DOHH2 (cell line): ENCODE results near the gene TFB1M.

Experiments
- H3F3A ChIP-seq: fragments of 200-600 bp; sonication (generic), shearing (Covaris generic); 2 replicates; pipeline ENCODE4 v1.6.0; 2016; ENCODE audit warnings: antibody characterized with exemption, mild to moderate bottlenecking; ENCODE audit not compliant: control insufficient read depth, insufficient read depth
- H3K27ac ChIP-seq: fragments of 200-600 bp; sonication (generic); 2 replicates; pipeline ENCODE4 v1.5.1; 2014; ENCODE audit warnings: low read depth, mild to moderate bottlenecking, low read length, moderate library complexity
- H3K27me3 ChIP-seq: fragments of 200-600 bp; sonication (generic); 2 replicates; pipeline ENCODE4 v1.6.1; 2014; ENCODE audit warnings: mild to moderate bottlenecking, low read length, mixed read lengths; ENCODE audit not compliant: control insufficient read depth
- H3K36me3 ChIP-seq: fragments of 200-600 bp; sonication (generic); 2 replicates; pipeline ENCODE4 v1.6.1; 2014; ENCODE audit warnings: mild to moderate bottlenecking, low read length, moderate library complexity, mixed read lengths; ENCODE audit not compliant: control insufficient read depth
- H3K4me1 ChIP-seq: fragments of 200-600 bp; sonication (generic); 2 replicates; pipeline ENCODE4 v1.6.1; 2014; ENCODE audit warnings: mild to moderate bottlenecking, low read length, mixed read lengths; ENCODE audit not compliant: control insufficient read depth
- H3K4me2 ChIP-seq: fragments of 200-600 bp; sonication (generic); 2 replicates; pipeline ENCODE4 v1.6.0; 2014; ENCODE audit warnings: mild to moderate bottlenecking, low read length, moderate library complexity
- H3K4me3 ChIP-seq: fragments of 200-600 bp; sonication (generic); 2 replicates; pipeline ENCODE4 v1.5.1; 2014; ENCODE audit warnings: mild to moderate bottlenecking, low read length, mixed read lengths
- H3K79me2 ChIP-seq: fragments of 200-600 bp; sonication (generic); 2 replicates; pipeline ENCODE4 v1.6.1; 2014; ENCODE audit warnings: mild to moderate bottlenecking, low read length, mixed read lengths; ENCODE audit not compliant: control insufficient read depth
- H3K9me2 ChIP-seq: fragments of 200-600 bp; sonication (generic); replicated peaks from 2 replicates; pipeline ENCODE4 v1.6.1; 2014; ENCODE audit warnings: mild to moderate bottlenecking, low read length, mixed read lengths; ENCODE audit not compliant: control insufficient read depth
- H3K9me3 ChIP-seq: fragments of 200-600 bp; sonication (generic); 2 replicates; pipeline ENCODE4 v1.6.1; 2014; ENCODE audit warnings: antibody characterized with exemption, low read length, mixed read lengths; ENCODE audit not compliant: control insufficient read depth, insufficient read depth
- H4K20me1 ChIP-seq: fragments of 200-600 bp; sonication (generic); 2 replicates; pipeline ENCODE4 v1.6.0; 2014; ENCODE audit warnings: low read depth, mild to moderate bottlenecking, antibody characterized with exemption, low read length, moderate library complexity; ENCODE audit not compliant: control insufficient read depth, insufficient read depth
- EZH2phosphoT487 ChIP-seq: fragments of 200-600 bp; sonication (generic); IDR thresholded peaks from 2 replicates; pipeline ENCODE4 v1.6.1; 2017; ENCODE audit warnings: borderline replicate concordance, mild to moderate bottlenecking, antibody characterized with exemption, low read length, moderate library complexity, mixed read lengths
- TF ChIP-seq, protein P1 (sequence below): fragments of 200-600 bp; sonication (generic); IDR thresholded peaks from one replicate; pipeline ENCODE4 v1.5.1; 2014; ENCODE audit warnings: antibody characterized with exemption, mild to moderate bottlenecking, low read depth, low read length; ENCODE audit not compliant: poor library complexity, severe bottlenecking

Gene TFB1M

DNA sequence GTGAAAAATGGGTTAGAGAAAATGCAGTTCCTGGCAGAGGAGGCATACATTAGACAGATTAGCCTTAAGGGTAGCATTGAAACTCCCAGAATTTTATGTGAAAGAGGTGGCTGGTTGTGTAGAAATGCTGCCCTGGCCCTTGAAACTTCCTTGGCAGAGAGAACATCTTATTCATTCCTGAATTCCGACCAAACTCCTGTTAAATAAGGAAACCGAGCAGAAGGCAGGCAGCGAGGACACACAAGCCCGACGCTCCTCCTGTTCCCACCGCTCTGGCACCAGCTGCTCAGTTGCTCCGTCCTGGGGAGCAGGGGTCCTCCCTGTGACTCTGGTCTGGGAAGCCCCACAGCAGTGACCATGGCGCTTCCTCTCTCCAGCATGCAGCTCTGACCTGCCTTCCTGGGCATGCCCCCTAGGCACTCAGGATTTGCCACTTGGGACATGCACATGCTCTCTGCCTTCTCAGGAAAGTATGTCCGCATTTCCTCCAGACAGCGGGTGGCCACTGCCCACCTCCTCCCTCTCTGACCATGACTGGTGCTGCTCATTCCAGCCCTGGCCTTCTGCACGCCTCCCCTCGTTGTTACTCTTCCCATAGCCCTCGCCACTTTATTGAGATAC is 85.6 kb downstream of the TFB1M start:
- Histone ChIP-seq H3F3A (no peaks in the 10 kb centered on the region), H3K9me2 (no peaks in the 10 kb centered on the region), H3K4me3 (no peak overlapping the region), H3K4me1 (no peaks in the 10 kb centered on the region), H3K79me2 (no peaks in the 10 kb centered on the region), H3K27me3 (no peaks in the 10 kb centered on the region), H3K9me3 (no peaks in the 10 kb centered on the region), H3K36me3 (no peaks in the 10 kb centered on the region), H3K4me2 (no peak overlapping the region), H3K27ac (no peak overlapping the region), H4K20me1 (no peaks in the 10 kb centered on the region)
- TF ChIP-seq, protein P1, sequence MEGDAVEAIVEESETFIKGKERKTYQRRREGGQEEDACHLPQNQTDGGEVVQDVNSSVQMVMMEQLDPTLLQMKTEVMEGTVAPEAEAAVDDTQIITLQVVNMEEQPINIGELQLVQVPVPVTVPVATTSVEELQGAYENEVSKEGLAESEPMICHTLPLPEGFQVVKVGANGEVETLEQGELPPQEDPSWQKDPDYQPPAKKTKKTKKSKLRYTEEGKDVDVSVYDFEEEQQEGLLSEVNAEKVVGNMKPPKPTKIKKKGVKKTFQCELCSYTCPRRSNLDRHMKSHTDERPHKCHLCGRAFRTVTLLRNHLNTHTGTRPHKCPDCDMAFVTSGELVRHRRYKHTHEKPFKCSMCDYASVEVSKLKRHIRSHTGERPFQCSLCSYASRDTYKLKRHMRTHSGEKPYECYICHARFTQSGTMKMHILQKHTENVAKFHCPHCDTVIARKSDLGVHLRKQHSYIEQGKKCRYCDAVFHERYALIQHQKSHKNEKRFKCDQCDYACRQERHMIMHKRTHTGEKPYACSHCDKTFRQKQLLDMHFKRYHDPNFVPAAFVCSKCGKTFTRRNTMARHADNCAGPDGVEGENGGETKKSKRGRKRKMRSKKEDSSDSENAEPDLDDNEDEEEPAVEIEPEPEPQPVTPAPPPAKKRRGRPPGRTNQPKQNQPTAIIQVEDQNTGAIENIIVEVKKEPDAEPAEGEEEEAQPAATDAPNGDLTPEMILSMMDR: no peak
- TF ChIP-seq EZH2phosphoT487: no peak

DNA sequence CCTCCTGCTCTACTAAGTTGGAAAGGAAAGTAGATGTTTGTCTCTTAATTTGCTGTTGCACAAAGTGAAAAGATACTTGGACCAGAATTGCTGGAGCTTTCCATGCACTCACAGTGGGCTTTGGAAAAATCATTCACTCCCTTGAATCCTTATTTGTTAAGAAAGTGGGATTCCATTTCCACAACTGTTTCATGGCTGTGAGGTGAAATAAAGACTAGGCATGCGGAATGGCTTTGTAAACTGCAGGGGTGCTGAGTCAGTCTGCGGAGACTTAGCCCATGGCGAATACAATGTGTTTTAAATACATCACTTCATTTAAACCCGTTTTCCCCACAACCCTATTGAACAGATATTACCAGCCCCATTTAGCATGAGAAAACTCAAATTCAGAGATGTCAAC is 87.2 kb downstream of the TFB1M start:
- no peaks in the 10 kb centered on the region for H4K20me1 ChIP-seq
- TF ChIP-seq, protein P1: no peak
- TF ChIP-seq EZH2phosphoT487: no peak
- H3K27ac ChIP-seq: no peak overlapping the region
- no peaks in the 10 kb centered on the region for H3K4me1 ChIP-seq
- H3K79me2 ChIP-seq: no peaks in the 10 kb centered on the region
- no peak overlapping the region for H3K4me3 ChIP-seq
- no peaks in the 10 kb centered on the region for H3F3A ChIP-seq
- no peaks in the 10 kb centered on the region for H3K27me3 ChIP-seq
- no peaks in the 10 kb centered on the region for H3K9me3 ChIP-seq
- no peaks in the 10 kb centered on the region for H3K9me2 ChIP-seq
- H3K4me2 ChIP-seq: no peak overlapping the region
- no peaks in the 10 kb centered on the region for H3K36me3 ChIP-seq

DNA sequence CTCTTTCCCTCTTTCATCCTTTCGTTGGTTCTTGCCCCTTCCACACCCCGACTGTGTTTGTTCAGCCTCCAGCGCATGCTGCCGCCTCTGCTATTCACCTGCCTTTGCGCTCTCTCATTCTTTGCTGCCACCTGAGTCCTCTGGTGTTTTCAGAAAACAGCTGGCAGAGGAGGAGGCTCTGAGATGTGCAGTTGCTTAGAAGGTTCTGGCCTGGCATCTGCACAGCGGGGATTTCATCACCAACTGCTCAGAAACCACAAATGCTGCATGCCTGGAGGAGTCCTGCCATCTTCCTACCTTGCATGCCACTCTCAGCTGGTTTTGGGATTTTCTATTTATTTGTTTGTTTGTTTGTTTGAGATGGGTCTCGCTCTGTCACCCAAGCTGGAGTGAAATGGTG is 89.7 kb downstream of the TFB1M start:
- H3K27me3 ChIP-seq: no peaks in the 10 kb centered on the region
- H3K36me3 ChIP-seq: no peaks in the 10 kb centered on the region
- no peaks in the 10 kb centered on the region for H3K9me2 ChIP-seq
- no peaks in the 10 kb centered on the region for H3K79me2 ChIP-seq
- no peak overlapping the region for H3K27ac ChIP-seq
- H3K4me1 ChIP-seq: no peaks in the 10 kb centered on the region
- no peak overlapping the region for H3K4me3 ChIP-seq
- H3K9me3 ChIP-seq: no peaks in the 10 kb centered on the region
- no peaks in the 10 kb centered on the region for H4K20me1 ChIP-seq
- no peaks in the 10 kb centered on the region for H3F3A ChIP-seq
- TF ChIP-seq, protein P1: no peak
- TF ChIP-seq EZH2phosphoT487: no peak
- no peak overlapping the region for H3K4me2 ChIP-seq
